ENCODE data around the gene CATSPER3. TPM values are rescaled to one million over a fixed set of nuclear protein-coding genes. Genes with fewer than 3 reads are reported as not detected.

Gene CATSPER3
- total and polyA plus RNA-seq, 2 of the 8 experiments (the other 6 are each of a cell fraction or from before 2014, with no cell fraction given): 0.62 TPM; not detected in 1

DNA sequence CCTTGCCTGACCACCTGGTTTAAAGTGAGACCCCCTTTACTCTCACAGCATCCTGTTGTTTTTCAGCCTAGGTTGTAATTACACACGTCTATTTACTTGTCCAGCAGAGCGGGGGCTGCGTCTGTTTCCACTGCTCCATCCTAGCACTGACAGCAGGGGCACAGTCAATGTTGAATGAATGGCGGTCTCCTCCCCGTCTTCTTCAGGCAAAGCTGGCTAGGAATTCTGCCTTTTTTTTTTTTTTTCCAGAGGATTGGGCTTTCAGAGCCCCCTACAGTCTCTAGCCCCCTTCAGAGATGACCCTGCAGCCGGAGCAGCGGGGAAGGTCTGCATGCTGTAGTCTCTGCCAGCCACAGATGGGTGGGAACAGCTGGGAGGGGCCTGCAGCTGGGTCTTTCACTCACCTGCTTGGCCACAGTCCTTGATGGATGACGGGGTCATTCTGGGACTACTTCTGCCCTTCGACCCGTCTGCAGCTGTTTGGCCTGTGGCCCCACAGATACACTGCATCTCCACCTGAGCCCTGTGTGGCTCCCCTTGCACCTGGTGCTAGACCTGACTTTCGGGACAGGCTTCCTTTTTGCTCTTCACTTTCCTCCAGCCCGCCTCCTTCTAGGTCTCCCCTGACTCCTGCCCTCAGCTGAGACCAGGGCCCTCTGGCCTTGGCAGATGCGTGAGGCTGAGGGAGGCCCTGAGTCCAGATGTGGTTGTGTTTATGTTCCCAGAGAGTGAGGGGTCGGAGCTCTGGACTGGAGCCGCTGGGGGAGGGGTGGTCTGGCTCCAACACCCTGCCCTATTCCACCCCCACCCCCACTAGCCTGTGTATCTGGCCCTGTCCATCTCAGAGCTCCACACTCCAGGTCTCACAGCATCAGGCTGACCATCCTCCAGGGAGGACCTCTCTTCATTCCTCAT, 58.3 kb downstream of the CATSPER3 start:
- no peak overlapping the region; a peak in 1 of 4 replicates for H3K4me2 ChIP-seq (ENCODE audit: insufficient read depth in 1 of 2, low read depth in 2 of 2, low read length in 2 of 2)
- POLR2A ChIA-PET (ENCODE audit: partially characterized antibody): interaction anchor here (0.5 to 3.1 kb wide), 4 partner anchors 9 to 26 kb away, joined by 3 to 11 read pairs (median 4); no protein-coding TSS in a partner anchor
- TF ChIP-seq, protein P1, sequence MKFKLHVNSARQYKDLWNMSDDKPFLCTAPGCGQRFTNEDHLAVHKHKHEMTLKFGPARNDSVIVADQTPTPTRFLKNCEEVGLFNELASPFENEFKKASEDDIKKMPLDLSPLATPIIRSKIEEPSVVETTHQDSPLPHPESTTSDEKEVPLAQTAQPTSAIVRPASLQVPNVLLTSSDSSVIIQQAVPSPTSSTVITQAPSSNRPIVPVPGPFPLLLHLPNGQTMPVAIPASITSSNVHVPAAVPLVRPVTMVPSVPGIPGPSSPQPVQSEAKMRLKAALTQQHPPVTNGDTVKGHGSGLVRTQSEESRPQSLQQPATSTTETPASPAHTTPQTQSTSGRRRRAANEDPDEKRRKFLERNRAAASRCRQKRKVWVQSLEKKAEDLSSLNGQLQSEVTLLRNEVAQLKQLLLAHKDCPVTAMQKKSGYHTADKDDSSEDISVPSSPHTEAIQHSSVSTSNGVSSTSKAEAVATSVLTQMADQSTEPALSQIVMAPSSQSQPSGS (IDR thresholded peaks at IDR 0.05; ENCODE audit: low read length): no peak
- TF ChIP-seq GTF2F1 (IDR thresholded peaks at IDR 0.05; ENCODE audit: borderline replicate concordance, low read depth, low read length): no peak
- no peak for TF ChIP-seq HDAC2 (IDR thresholded peaks at IDR 0.05; ENCODE audit: borderline replicate concordance in 1 of 2, low read depth in 2 of 2, low read length in 2 of 2)
- no peak for TF ChIP-seq RNF2 (IDR thresholded peaks at IDR 0.05; ENCODE audit: borderline replicate concordance, low read depth, low read length, missing control alignments, poor library complexity, severe bottlenecking)
- TF ChIP-seq, protein P2, sequence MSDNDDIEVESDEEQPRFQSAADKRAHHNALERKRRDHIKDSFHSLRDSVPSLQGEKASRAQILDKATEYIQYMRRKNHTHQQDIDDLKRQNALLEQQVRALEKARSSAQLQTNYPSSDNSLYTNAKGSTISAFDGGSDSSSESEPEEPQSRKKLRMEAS (IDR thresholded peaks at IDR 0.05): no peak
- no peak for TF ChIP-seq TAF1 (IDR thresholded peaks at IDR 0.05; ENCODE audit: low read depth, low read length)
- no peak for TF ChIP-seq KDM4A (IDR thresholded peaks at IDR 0.05; ENCODE audit: low read depth, low read length, severe bottlenecking)
- no peak for TF ChIP-seq SP4 (IDR thresholded peaks at IDR 0.05; ENCODE audit: low read length)

More for the DNA sequence above, 58.3 kb downstream of the CATSPER3 start:
- Histone ChIP-seq H3K4ac (replicated peaks; ENCODE audit: insufficient read length, low read depth, low read length) (no peak overlapping the region), H2BK120ac (replicated peaks; ENCODE audit: low read depth, low read length) (no peak overlapping the region), H4K5ac (ENCODE audit: insufficient read length, low read depth, low read length) (no peak overlapping the region), H4K91ac (replicated peaks; ENCODE audit: insufficient read length, low read length) (no peak overlapping the region), H2BK20ac (ENCODE audit: low read length) (no peak overlapping the region), H3K36me3 (ENCODE audit: control insufficient read depth in 2 of 4, insufficient read depth in 4 of 4, low read length in 3 of 4) (peaks cover 0 to 7% (median 0%) of the 10 kb centered on the region in 4 experiments; a peak in 1 of 8 replicates), H3K27ac (ENCODE audit: low read depth, low read length) (no peak overlapping the region), H3K56ac (replicated peaks; ENCODE audit: insufficient read length, low read depth, low read length) (no peak overlapping the region), H3K23ac (ENCODE audit: insufficient read length) (no peak overlapping the region), H3K27me3 (replicated peaks in 1 of 4; ENCODE audit: control insufficient read depth in 3 of 4, extremely low read depth in 1 of 4, insufficient read depth in 3 of 4, low read length in 3 of 4) (peaks cover 50 to 72% (median 67%) of the 10 kb centered on the region in 4 experiments), H2AK5ac (ENCODE audit: low read depth, low read length) (no peak overlapping the region), H3K23me2 (ENCODE audit: low read depth, low read length) (peaks cover 6% of the 10 kb centered on the region; the same call in 1 of the 2 replicates), H3K9me3 (ENCODE audit: insufficient read depth in 2 of 2, low read depth in 1 of 2, low read length in 1 of 2) (no peaks in the 10 kb centered on the region; a peak in 1 of 4 replicates), H3K14ac (ENCODE audit: insufficient read length) (no peak overlapping the region), H2BK12ac (ENCODE audit: low read depth, low read length) (no peak overlapping the region), H4K20me1 (replicated peaks in 1 of 2; ENCODE audit: control insufficient read depth in 1 of 2, insufficient read depth in 2 of 2, low read length in 2 of 2) (peaks cover 5 to 29% of the 10 kb centered on the region in 2 experiments), H2BK15ac (ENCODE audit: low read length) (no peak overlapping the region), H2BK5ac (ENCODE audit: low read depth, low read length) (no peak overlapping the region), H3K4me3 (ENCODE audit: extremely low read depth in 1 of 4, insufficient read depth in 2 of 4, low read depth in 3 of 4, low read length in 4 of 4) (no peak overlapping the region), H4K8ac (ENCODE audit: extremely low read depth, insufficient read depth, low read length) (no peak overlapping the region), H3K9ac (replicated peaks in 1 of 4; ENCODE audit: extremely low read depth in 1 of 4, low read depth in 3 of 4, low read length in 3 of 4) (no peak overlapping the region), H3K4me1 (replicated peaks in 1 of 4; ENCODE audit: control insufficient read depth in 3 of 4, insufficient read depth in 4 of 4, low read length in 3 of 4) (peaks cover 0 to 23% (median 17%) of the 10 kb centered on the region in 4 experiments; a peak in 6 of 7 replicates), H2AFZ (ENCODE audit: low read length) (no peak overlapping the region), H3K79me1 (ENCODE audit: low read depth, low read length) (no peaks in the 10 kb centered on the region), H3K18ac (ENCODE audit: extremely low read depth, low read length) (no peak overlapping the region), H3K79me2 (ENCODE audit: control insufficient read depth in 1 of 2, insufficient read depth in 2 of 2, low read length in 2 of 2) (no peaks in the 10 kb centered on the region)
- DNase-seq (ENCODE audit: low read depth in 1 of 2, low spot score in 2 of 2): no peak
- 76% methylated on average over 15 of the region's 15 CpGs; no CpG with 5 or more reads in 1 of the 2 experiments for WGBS, 2 experiments (ENCODE audit: extremely low coverage in 1 of 2, insufficient coverage in 1 of 2, insufficient read length in 1 of 2, insufficient replicate concordance in 2 of 2, low coverage in 1 of 2, low lambda C conversion rate in 2 of 2, missing lambda C conversion rate in 1 of 2)
- no peak for FAIRE-seq
- CTCF ChIA-PET (ENCODE audit: partially characterized antibody): interaction anchor here (0.7 to 3.1 kb wide), 14 partner anchors 9 to 211 kb away, joined by 3 to 15 read pairs (median 4); no protein-coding TSS in a partner anchor
